Measurements from ENCODE around the gene PIM3. TPM values are rescaled to one million over a fixed set of nuclear protein-coding genes. Genes with fewer than 3 reads are reported as not detected.
A peak's percentile ranks its signal among the peaks of the same experiment; 100 is the strongest.

PIM3 gene
- total RNA-seq, 2 donors from 2014 or later, result 57.3 to 98.9 TPM

DNA sequence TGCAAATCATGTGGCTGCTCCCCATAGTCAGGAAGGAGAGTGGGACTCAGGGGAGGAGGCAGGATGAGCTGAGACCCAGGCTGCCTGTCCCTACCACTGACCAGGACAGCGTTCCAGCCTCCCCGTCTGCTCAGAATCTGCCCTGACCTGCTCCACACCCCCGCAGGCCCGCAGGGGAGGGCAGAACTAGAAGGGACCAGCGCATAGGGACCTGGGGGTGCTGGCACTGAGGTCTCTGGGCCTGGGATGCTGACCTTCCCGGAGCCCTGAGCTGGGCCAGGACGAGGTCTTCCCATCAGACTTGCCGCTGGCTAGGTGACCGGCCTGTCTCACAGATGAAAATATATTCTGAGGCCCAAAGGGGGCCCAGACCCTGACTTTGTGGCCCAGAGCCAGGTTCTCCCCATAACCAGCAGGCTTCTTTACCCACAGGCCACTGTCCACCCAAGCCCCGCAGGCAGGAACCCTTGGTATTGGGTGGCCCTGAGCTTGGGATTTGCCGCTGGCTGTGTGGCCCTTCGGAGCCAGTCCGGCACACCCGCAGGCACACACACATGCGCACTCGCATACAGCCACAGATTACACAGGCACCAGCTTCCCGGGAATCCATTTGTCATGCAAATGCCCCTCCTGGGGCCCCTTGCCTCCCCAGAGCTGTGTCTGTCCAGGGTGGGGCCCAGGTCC is 13.8 kb upstream of the PIM3 start:
- Histone ChIP-seq H3K4me1 (peaks cover 62% of the 10 kb centered on the region), H3K27me3 (no peaks in the 10 kb centered on the region), H3K4me3 (no peak overlapping the region), H3K27ac (peak overlapping the region; percentile 15 to 100 (median 99)), H3K36me3 (replicated peaks in 1 of 2; ENCODE audit: insufficient read depth in 1 of 2, low read depth in 2 of 2) (no peaks in the 10 kb centered on the region), H3K9me3 (no peaks in the 10 kb centered on the region)
- WGBS, 2 donors, result 67 to 85% methylated on average over 4 to 16 of the region's 17 CpGs
- DNase-seq (peak in 1 of 4 donors; percentile 37), ATAC-seq (no peak)
- intact Hi-C loops (cut with DNase I), result no loop called here
- TF ChIP-seq POLR2A (IDR thresholded peaks at IDR 0.05), result no peak
- TF ChIP-seq, protein P1, sequence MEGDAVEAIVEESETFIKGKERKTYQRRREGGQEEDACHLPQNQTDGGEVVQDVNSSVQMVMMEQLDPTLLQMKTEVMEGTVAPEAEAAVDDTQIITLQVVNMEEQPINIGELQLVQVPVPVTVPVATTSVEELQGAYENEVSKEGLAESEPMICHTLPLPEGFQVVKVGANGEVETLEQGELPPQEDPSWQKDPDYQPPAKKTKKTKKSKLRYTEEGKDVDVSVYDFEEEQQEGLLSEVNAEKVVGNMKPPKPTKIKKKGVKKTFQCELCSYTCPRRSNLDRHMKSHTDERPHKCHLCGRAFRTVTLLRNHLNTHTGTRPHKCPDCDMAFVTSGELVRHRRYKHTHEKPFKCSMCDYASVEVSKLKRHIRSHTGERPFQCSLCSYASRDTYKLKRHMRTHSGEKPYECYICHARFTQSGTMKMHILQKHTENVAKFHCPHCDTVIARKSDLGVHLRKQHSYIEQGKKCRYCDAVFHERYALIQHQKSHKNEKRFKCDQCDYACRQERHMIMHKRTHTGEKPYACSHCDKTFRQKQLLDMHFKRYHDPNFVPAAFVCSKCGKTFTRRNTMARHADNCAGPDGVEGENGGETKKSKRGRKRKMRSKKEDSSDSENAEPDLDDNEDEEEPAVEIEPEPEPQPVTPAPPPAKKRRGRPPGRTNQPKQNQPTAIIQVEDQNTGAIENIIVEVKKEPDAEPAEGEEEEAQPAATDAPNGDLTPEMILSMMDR (IDR thresholded peaks at IDR 0.05), result no peak

DNA sequence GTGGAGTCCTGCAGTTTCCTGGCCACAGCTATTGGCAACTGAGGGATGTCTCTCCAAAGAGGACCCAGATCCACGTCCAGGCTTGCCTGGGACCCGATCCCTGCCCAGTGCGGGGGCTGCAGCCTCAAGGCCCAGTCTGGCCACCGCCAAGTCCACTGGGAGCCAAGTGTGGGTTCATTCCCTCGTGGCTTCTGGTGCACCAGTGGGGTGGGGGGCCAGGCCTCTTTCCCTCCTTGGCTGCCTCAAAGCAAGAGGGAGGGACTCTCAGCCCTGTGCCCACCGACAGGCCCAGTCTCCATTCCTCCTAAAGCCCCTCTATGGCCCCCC is 13.3 kb upstream of the PIM3 start:
- no peak for TF ChIP-seq POLR2A (IDR thresholded peaks at IDR 0.05)
- TF ChIP-seq, protein P1 (IDR thresholded peaks at IDR 0.05), result no peak
- DNase-seq (no peak), ATAC-seq (no peak)
- Histone ChIP-seq H3K4me1 (peaks cover 67% of the 10 kb centered on the region), H3K4me3 (peak overlapping the region in 1 of 2 donors; percentile 17), H3K36me3 (replicated peaks in 1 of 2; ENCODE audit: insufficient read depth in 1 of 2, low read depth in 2 of 2) (no peaks in the 10 kb centered on the region), H3K27me3 (no peaks in the 10 kb centered on the region), H3K27ac (peak overlapping the region; percentile 99 to 100 (median 100)), H3K9me3 (no peaks in the 10 kb centered on the region)
- intact Hi-C loops (cut with DNase I), result no loop called here
- 72% methylated on average over 6 of the region's 6 CpGs; no CpG with 5 or more reads in 1 of the 2 donors for WGBS, 2 donors

DNA sequence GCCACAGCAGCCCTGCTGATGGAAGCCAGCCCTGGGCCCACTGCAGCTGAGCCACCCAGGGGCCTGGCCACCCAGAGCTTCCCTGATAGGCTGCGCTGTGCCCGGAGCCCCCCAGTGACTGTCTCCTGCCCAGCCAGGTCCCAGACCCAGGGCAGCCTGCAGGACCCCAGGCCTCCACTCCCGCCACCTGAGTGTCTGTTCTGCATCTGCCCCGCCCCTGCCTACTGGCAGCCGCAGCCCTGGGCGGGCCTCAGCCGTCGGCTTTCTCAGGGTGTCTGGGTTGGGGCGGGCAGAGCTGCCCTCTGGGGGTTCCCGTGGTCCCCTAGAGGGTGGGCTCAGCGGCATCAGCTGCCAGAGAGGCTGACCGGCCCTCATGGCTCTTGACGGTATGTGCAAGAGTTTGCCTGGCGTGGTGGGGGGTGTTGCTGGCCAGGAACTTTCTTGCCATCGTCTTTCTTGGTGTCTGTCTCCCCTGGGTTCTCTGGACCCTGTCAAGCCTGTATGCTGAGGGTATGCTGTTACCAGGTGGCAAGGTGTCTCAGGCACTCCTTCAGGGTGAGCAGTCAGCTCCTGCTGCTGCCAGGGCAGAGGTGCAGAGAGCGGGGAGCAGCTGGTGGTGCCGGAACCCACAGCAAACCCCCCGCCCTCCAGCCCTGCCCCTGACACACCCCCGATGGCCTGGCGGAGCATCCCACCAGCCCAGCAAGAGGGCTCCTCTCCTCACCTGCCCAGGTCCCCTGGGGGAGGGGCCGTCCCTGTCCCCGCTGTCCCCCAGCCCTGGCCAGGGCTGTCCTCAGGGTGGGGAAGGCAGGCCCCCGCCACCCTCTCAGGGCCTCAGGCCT is 12.2 kb upstream of the PIM3 start:
- TF ChIP-seq, protein P1 (IDR thresholded peaks at IDR 0.05), result no peak
- TF ChIP-seq POLR2A (IDR thresholded peaks at IDR 0.05), result no peak
- no peaks in the 10 kb centered on the region for H3K9me3 ChIP-seq
- no peaks in the 10 kb centered on the region for H3K36me3 ChIP-seq (replicated peaks in 1 of 2; ENCODE audit: insufficient read depth in 1 of 2, low read depth in 2 of 2)
- intact Hi-C loops (cut with DNase I), result no loop called here
- ATAC-seq (no peak), DNase-seq (peak in 3 of 4 donors; percentile 68 to 77 (median 76))
- H3K27ac ChIP-seq, result peak overlapping the region; percentile 99 to 100 (median 100)
- WGBS, 2 donors, result 25% methylated on average over 21 of the region's 23 CpGs; no CpG with 5 or more reads in 1 of the 2 donors
- H3K4me1 ChIP-seq, result peaks cover 78% of the 10 kb centered on the region
- no peaks in the 10 kb centered on the region for H3K27me3 ChIP-seq
- H3K4me3 ChIP-seq, result peak overlapping the region in 1 of 2 donors; percentile 17

DNA sequence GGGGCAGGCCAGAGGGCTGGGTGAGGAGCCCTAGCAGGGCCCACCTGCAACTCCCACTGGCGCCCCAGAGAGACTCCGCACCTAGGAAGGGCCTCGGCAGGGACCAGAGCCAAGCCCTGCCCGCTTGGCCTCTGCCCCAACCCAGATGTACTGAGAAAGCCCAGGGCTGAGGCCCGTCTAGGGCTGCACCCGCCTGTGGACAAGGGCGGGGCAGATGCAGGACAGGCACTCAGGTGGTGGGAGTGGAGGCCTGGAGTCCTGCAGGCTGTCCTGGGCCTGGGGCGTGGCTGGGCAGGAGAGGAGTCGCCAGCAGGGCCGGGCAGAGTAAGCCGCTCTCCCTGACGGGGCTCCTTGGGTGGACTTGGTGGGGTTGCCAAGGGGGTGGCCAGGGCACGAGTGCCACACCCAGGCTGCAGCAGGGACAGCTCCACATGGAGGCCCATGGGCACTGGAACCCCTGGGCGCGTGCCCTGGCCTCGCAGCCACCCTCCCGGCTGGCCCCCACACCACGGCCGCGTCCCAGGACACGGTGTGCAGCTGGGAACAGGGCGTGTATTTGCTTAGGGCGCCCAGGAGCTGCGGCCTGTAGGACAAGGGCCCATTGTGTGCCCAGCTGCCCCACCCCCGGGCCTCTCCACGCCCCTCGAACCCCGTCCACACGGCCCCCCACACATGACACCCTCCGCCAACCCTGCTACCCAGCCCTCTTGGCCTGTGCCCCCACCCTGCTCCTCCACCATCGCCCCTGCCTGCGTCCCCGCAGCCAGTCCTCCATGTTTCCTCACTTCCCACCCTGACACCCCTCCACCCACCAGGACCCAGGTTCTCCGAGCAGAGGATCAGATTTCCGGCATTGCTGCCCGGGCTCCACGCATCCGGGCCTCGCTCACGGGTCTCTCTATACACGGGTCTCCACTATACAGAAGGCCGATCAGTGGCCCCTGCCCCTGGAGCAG is 11.3 kb upstream of the PIM3 start:
- 31 to 47% methylated on average over 18 to 42 of the region's 42 CpGs for WGBS, 2 donors
- no peaks in the 10 kb centered on the region for H3K9me3 ChIP-seq
- peak; percentile 93 to 98 (median 96) for DNase-seq
- H3K36me3 ChIP-seq (replicated peaks in 1 of 2; ENCODE audit: insufficient read depth in 1 of 2, low read depth in 2 of 2), result no peaks in the 10 kb centered on the region
- peak overlapping the region; percentile 99 to 100 (median 100) for H3K27ac ChIP-seq
- TF ChIP-seq, protein P1 (IDR thresholded peaks at IDR 0.05), result peak in 4 of 7 experiments; percentile 29 to 42 (median 34)
- peak; percentile 95 to 98 (median 97) for TF ChIP-seq POLR2A (IDR thresholded peaks at IDR 0.05)
- peaks cover 87% of the 10 kb centered on the region for H3K4me1 ChIP-seq
- H3K27me3 ChIP-seq, result no peaks in the 10 kb centered on the region
- no peak overlapping the region for H3K4me3 ChIP-seq
- intact Hi-C loops (cut with DNase I), result no loop called here
- ATAC-seq, result peak; percentile 65
